K562 (cell line): ENCODE data around the gene RPTN. TPM values are rescaled to one million over a fixed set of nuclear protein-coding genes. Genes with fewer than 3 reads are reported as not detected.

ENCODE experiments used
- C11orf30 ChIP-seq: fragments of 450-650 bp; IDR thresholded peaks from 2 replicates; pipeline ENCODE4 v1.6.1; 2016; ENCODE audit warnings: low read depth, mild to moderate bottlenecking
- HMGN3 ChIP-seq: IDR thresholded peaks from 2 replicates; pipeline ENCODE4 v1.6.1; 2011; ENCODE audit warnings: borderline replicate concordance, low read depth, mild to moderate bottlenecking, mixed read lengths, low read length; ENCODE audit not compliant: insufficient read length; ENCODE audit errors: extremely low read depth
- KLF16 ChIP-seq: IDR thresholded peaks from 2 replicates; pipeline ENCODE4 v1.6.1; 2016; ENCODE audit warnings: antibody characterized with exemption
- L3MBTL2 ChIP-seq: fragments of 450-650 bp; IDR thresholded peaks from 2 replicates; pipeline ENCODE4 v1.6.1; 2016; ENCODE audit warnings: mild to moderate bottlenecking, moderate library complexity
- MTA1 ChIP-seq: fragments of 450-650 bp; IDR thresholded peaks from 2 replicates; pipeline ENCODE4 v1.6.1; 2017; ENCODE audit warnings: borderline replicate concordance
- MTA2 ChIP-seq: fragments of 450-650 bp; IDR thresholded peaks from 2 replicates; pipeline ENCODE4 v1.6.1; 2016; ENCODE audit warnings: low read depth
- POLR2B ChIP-seq: fragments of 450-650 bp; IDR thresholded peaks from 2 replicates; pipeline ENCODE4 v1.6.1; 2018; ENCODE audit warnings: low read depth; ENCODE audit not compliant: partially characterized antibody
- RCOR1 ChIP-seq, 2 experiments: IDR thresholded peaks; 2 replicates each; pipeline ENCODE4 v1.6.1; 2012; ENCODE audit warnings: low read depth in 2 of 2, low read length in 2 of 2, borderline replicate concordance in 1 of 2, improper control_type of control experiment in 1 of 2
- SETDB1 ChIP-seq: IDR thresholded peaks from one replicate; pipeline ENCODE4 v1.6.1; 2012; ENCODE audit warnings: low read length, control low read depth, inconsistent platforms
- SOX6 ChIP-seq: fragments of 450-650 bp; IDR thresholded peaks from 2 replicates; pipeline ENCODE4 v1.6.1; 2014; ENCODE audit warnings: mild to moderate bottlenecking
- SRSF7 ChIP-seq: fragments of 200-400 bp; formaldehyde crosslinking; optimal IDR thresholded peaks from 2 replicates; pipeline ENCODE3; 2017; ENCODE audit warnings: mild to moderate bottlenecking, low read depth, low read length
- TBL1XR1 ChIP-seq, 2 experiments: IDR thresholded peaks; 2 replicates each; pipeline ENCODE4 v1.6.1; 2012; ENCODE audit warnings: improper control_type of control experiment in 2 of 2, low read length in 2 of 2, mild to moderate bottlenecking in 1 of 2
- TEAD1 ChIP-seq, 2 experiments: fragments of 450-650 bp in 1 of 2; sonication (generic) in 1 of 2; formaldehyde crosslinking; IDR thresholded peaks; 2 replicates each; pipeline versions ENCODE4 v1.4.0 to v1.8.0; 2020 to 2022; ENCODE audit warnings: mild to moderate bottlenecking in 2 of 2, missing genetic modification reagents in 1 of 2
- ZEB2 ChIP-seq: fragments of 450-650 bp; IDR thresholded peaks from 2 replicates; pipeline ENCODE4 v1.6.1; 2016
- ZNF274 ChIP-seq: IDR thresholded peaks from 2 replicates; pipeline ENCODE4 v1.6.1; 2011; ENCODE audit warnings: low read depth, mild to moderate bottlenecking, low read length, moderate library complexity, borderline replicate concordance
- ZNF431 ChIP-seq: sonication (generic); formaldehyde crosslinking; IDR thresholded peaks from 2 replicates; pipeline ENCODE4 v1.8.0; 2022; ENCODE audit warnings: mild to moderate bottlenecking, missing genetic modification reagents
- polyA plus RNA-seq, 8 experiments: library from polyadenylated mRNA; depleted of rRNA in 4 of 8; stranded (reverse) in 5 of 8; unstranded in 3 of 8; fragments of >200 nt; fragmentation: Nextera tagmentation in 2 of 8; fragmentation: Illumina TruSeq in 1 of 8; extraction: Ambion mirVana in 2 of 8; extraction: Trizol in 1 of 8; gene quantifications; 2 replicates each; pipeline versions ENCODE4 v1.2.1 to v1.2.3, GENCODE V29; 2011 to 2014; ENCODE audit warnings: inconsistent platforms in 1 of 8, missing spikeins in 1 of 8
- total RNA-seq, 7 experiments: library from RNA; depleted of rRNA in 6 of 7; stranded (reverse); fragments of >200 nt in 6 of 7; fragmentation: Illumina TruSeq in 2 of 7; extraction: Trizol in 2 of 7; gene quantifications; 2 replicates each; pipeline versions ENCODE4 v1.2.1 to v1.2.3, GENCODE V29; 2011 to 2021; ENCODE audit warnings: low replicate concordance in 1 of 7
- TF ChIP-seq, protein P1 (sequence below), 2 experiments: IDR thresholded peaks in 1 of 2; conservative IDR thresholded peaks in 1 of 2; 2 replicates each; pipeline ENCODE4 v1.6.1; 2016; ENCODE audit warnings: low read depth in 2 of 2, mild to moderate bottlenecking in 1 of 2, missing compliant biosample characterization in 1 of 2, missing genetic modification characterization in 1 of 2, moderate library complexity in 1 of 2
- TF ChIP-seq, protein P2 (sequence below), 2 experiments: fragments of 450-650 bp; formaldehyde crosslinking in 1 of 2; IDR thresholded peaks; 2 replicates each; pipeline versions ENCODE4 v1.4.0 to v1.6.1; 2014 to 2020; ENCODE audit warnings: mild to moderate bottlenecking in 2 of 2, borderline replicate concordance in 1 of 2, low read depth in 1 of 2

The RPTN gene
- total and polyA plus RNA-seq, 9 of the 15 experiments (the other 6 are each of a cell fraction or from before 2014, with no cell fraction given): not detected

DNA sequence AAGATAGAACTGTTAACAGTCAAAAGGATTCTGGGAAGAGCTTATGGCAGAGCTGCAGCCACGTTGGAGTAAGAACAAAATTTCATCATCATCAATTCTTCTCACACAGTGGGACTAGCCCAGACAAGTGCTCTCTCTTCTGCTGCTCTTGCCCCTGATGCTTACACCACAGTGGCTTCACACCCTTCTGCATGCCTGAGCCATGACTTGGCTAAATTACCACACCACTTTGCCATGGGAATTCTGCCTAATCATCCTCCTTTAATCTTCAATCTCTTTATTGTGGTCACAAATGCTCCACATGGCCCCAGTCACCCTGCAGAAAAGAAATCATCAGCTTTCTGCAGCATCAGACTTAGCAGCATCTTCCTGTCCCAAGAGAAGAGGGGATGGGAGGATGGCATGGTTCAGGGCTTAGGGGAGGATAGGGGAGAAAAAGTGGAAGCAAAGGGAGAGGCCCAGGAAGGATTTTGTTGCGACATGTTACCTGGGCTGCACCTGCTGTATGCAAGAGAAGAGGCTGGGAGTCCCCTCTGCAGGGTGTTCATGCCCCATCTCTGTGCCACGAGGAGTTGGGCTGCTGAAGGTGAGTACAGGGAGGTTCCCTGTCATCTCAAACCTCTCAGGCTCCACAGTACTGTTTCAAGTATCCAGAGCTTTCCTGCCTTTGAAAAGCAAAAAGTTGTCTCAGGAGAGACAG is 9.0 kb upstream of the RPTN start (continued):
- TF ChIP-seq, protein P1, sequence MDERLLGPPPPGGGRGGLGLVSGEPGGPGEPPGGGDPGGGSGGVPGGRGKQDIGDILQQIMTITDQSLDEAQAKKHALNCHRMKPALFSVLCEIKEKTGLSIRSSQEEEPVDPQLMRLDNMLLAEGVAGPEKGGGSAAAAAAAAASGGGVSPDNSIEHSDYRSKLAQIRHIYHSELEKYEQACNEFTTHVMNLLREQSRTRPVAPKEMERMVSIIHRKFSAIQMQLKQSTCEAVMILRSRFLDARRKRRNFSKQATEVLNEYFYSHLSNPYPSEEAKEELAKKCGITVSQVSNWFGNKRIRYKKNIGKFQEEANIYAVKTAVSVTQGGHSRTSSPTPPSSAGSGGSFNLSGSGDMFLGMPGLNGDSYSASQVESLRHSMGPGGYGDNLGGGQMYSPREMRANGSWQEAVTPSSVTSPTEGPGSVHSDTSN (CRISPR knock-in tag; IDR thresholded peaks at IDR 0.05; ENCODE audit: low read depth): no peak
- TF ChIP-seq, protein P1 (tag; conservative IDR thresholded peaks at IDR 0.05; ENCODE audit: low read depth): no peak
- TF ChIP-seq MTA2 (no peak), TEAD1 (CRISPR knock-in tag; IDR thresholded peaks at IDR 0.05) (0 out of 4 replicates have a peak, but pooled peaks of 1 of the 2 experiments have one; percentile 28), SOX6 (peak; percentile 85), ZNF431 (CRISPR knock-in tag) (no peak), POLR2B (no peak), SRSF7 (no peak), TBL1XR1 (IDR thresholded peaks at IDR 0.05; ENCODE audit: low read length in 2 of 2) (no peak), L3MBTL2 (peak; percentile 86), ZNF274 (no peak), SETDB1 (no peak), HMGN3 (no peak), C11orf30 (peak; percentile 87), MTA1 (no peak), RCOR1 (IDR thresholded peaks at IDR 0.05; ENCODE audit: borderline replicate concordance in 1 of 2, low read depth in 2 of 2, low read length in 2 of 2) (no peak), KLF16 (no peak), ZEB2 (no peak)
- TF ChIP-seq, protein P2, sequence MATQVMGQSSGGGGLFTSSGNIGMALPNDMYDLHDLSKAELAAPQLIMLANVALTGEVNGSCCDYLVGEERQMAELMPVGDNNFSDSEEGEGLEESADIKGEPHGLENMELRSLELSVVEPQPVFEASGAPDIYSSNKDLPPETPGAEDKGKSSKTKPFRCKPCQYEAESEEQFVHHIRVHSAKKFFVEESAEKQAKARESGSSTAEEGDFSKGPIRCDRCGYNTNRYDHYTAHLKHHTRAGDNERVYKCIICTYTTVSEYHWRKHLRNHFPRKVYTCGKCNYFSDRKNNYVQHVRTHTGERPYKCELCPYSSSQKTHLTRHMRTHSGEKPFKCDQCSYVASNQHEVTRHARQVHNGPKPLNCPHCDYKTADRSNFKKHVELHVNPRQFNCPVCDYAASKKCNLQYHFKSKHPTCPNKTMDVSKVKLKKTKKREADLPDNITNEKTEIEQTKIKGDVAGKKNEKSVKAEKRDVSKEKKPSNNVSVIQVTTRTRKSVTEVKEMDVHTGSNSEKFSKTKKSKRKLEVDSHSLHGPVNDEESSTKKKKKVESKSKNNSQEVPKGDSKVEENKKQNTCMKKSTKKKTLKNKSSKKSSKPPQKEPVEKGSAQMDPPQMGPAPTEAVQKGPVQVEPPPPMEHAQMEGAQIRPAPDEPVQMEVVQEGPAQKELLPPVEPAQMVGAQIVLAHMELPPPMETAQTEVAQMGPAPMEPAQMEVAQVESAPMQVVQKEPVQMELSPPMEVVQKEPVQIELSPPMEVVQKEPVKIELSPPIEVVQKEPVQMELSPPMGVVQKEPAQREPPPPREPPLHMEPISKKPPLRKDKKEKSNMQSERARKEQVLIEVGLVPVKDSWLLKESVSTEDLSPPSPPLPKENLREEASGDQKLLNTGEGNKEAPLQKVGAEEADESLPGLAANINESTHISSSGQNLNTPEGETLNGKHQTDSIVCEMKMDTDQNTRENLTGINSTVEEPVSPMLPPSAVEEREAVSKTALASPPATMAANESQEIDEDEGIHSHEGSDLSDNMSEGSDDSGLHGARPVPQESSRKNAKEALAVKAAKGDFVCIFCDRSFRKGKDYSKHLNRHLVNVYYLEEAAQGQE (IDR thresholded peaks at IDR 0.05; ENCODE audit: borderline replicate concordance): no peak
- TF ChIP-seq, protein P2 (CRISPR knock-in tag; IDR thresholded peaks at IDR 0.05; ENCODE audit: low read depth): no peak
